Activated CD8-positive, alpha-beta T cell treated with anti-CD3 and anti-CD28 coated beads for 36 hours (primary cell): ENCODE data around the gene ISM1. TPM values are rescaled to one million over a fixed set of nuclear protein-coding genes. Genes with fewer than 3 reads are reported as not detected.
"Not testable (repeated sequence)": the region's sequence is repeated elsewhere in the genome, so short reads cannot be mapped to it uniquely, and the experiment has no call there.

Experiments used
- ATAC-seq: fragments of 200-7000 bp; cut with Tn5 transposase; one replicate; pipeline ENCODE4 v1.10.0; 2021; ENCODE audit warnings: mild to moderate bottlenecking, moderate library complexity
- CTCF ChIA-PET: fragments of 350-600 bp; sonication (Branson Sonifier 250); formaldehyde crosslinking; loops from one replicate; lab custom pipeline; 2021; ENCODE audit warnings: antibody characterized with exemption; lab: Charles Lee
- POLR2A ChIA-PET: fragments of 350-600 bp; sonication (Branson Sonifier 250); formaldehyde crosslinking; loops from one replicate; lab custom pipeline; 2021; ENCODE audit warnings: antibody characterized with exemption; lab: Charles Lee
- DNase-seq: peaks from one replicate; pipeline ENCODE4 v3.0.0-alpha.2; 2020
- H3K27ac Mint-ChIP-seq: one replicate; pipeline ENCODE4 v1.8.0; 2021; ENCODE audit warnings: mild to moderate bottlenecking, mixed read lengths
- H3K27me3 Mint-ChIP-seq: one replicate; pipeline ENCODE4 v1.8.0; 2021; ENCODE audit warnings: mixed read lengths
- H3K36me3 Mint-ChIP-seq: one replicate; pipeline ENCODE4 v1.8.0; 2021; ENCODE audit warnings: low read depth, mixed read lengths
- H3K4me1 Mint-ChIP-seq: one replicate; pipeline ENCODE4 v1.8.0; 2021; ENCODE audit warnings: low read depth, mixed read lengths
- H3K4me3 Mint-ChIP-seq: one replicate; pipeline ENCODE4 v1.8.0; 2021; ENCODE audit warnings: mild to moderate bottlenecking, moderate library complexity, mixed read lengths
- H3K9me3 Mint-ChIP-seq: one replicate; pipeline ENCODE4 v1.8.0; 2021; ENCODE audit warnings: mixed read lengths
- CTCF ChIP-seq: fragments of 200-600 bp; IDR thresholded peaks from one replicate; pipeline ENCODE4 v1.8.0; 2022; ENCODE audit warnings: antibody characterized with exemption, mild to moderate bottlenecking
- intact Hi-C: fragments of 100-400 bp; cut with micrococcal nuclease; formaldehyde crosslinking; loops from one replicate; pipeline ENCODE4 v1.10.0; 2022
- total RNA-seq, 2 experiments: library from RNA; stranded (reverse); gene quantifications; one replicate each; pipeline ENCODE4 v1.2.3, GENCODE V29; 2021

The ISM1 gene
- total RNA-seq, 2 experiments from 2014 or later, result 0.77 to 1.4 TPM

GRCh38 chr20:13231031-13231752, 10.1 kb downstream of the ISM1 start:
- Mint-ChIP-seq H3K27me3 (peaks cover 1% of the 10 kb centered on the region), H3K36me3 (peaks cover 8% of the 10 kb centered on the region), H3K4me1 (peaks cover 41% of the 10 kb centered on the region), H3K9me3 (peaks cover 11% of the 10 kb centered on the region), H3K27ac (peak overlapping the region; percentile 91), H3K4me3 (peak overlapping the region; percentile 19)
- peak; percentile 86 for ATAC-seq
- peak; percentile 78 for DNase-seq
- intact Hi-C loops, result loop anchor here (1.0 kb wide), 1 partner anchor 16 kb away; no protein-coding TSS in a partner anchor
- no peak for TF ChIP-seq CTCF
- CTCF ChIA-PET, result no interaction called here
- POLR2A ChIA-PET, result no interaction called here

GRCh38 chr20:13232999-13233398, 11.9 kb downstream of the ISM1 start:
- no peak for DNase-seq
- Mint-ChIP-seq H3K4me1 (peaks cover 41% of the 10 kb centered on the region), H3K4me3 (no peak overlapping the region), H3K27ac (no peak overlapping the region), H3K36me3 (peaks cover 4% of the 10 kb centered on the region), H3K27me3 (no peaks in the 10 kb centered on the region), H3K9me3 (peaks cover 3% of the 10 kb centered on the region)
- intact Hi-C loops, result no loop called here
- POLR2A ChIA-PET, result interaction anchor here (1.6 kb wide), 1 partner anchor 14 kb away, joined by 3 read pairs; no protein-coding TSS in a partner anchor
- TF ChIP-seq CTCF, result no peak
- no peak for ATAC-seq
- CTCF ChIA-PET, result interaction anchor here (0.7 kb wide), 1 partner anchor 28 kb away, joined by 3 read pairs; no protein-coding TSS in a partner anchor

GRCh38 chr20:13234961-13235360, 13.9 kb downstream of the ISM1 start:
- ATAC-seq, result no peak
- ChIA-PET CTCF (no interaction called here), POLR2A (interaction anchor here (0.9 kb wide), 1 partner anchor 11 kb away, joined by 5 read pairs; no protein-coding TSS in a partner anchor)
- intact Hi-C loops, result no loop called here
- no peak for TF ChIP-seq CTCF
- H3K27ac Mint-ChIP-seq, result no peak overlapping the region
- H3K4me1 Mint-ChIP-seq, result peaks cover 25% of the 10 kb centered on the region
- H3K27me3 Mint-ChIP-seq, result no peaks in the 10 kb centered on the region
- no peak overlapping the region for H3K4me3 Mint-ChIP-seq
- DNase-seq, result no peak
- peaks cover 2% of the 10 kb centered on the region for H3K36me3 Mint-ChIP-seq
- no peaks in the 10 kb centered on the region for H3K9me3 Mint-ChIP-seq

- CTCF ChIA-PET, H3K27me3 Mint-ChIP-seq, intact Hi-C loops: not testable (repeated sequence)
These were observed 15.3 kb downstream of the ISM1 start for GRCh38 chr20:13236360-13236759.

GRCh38 chr20:13236990-13237720, 16.1 kb downstream of the ISM1 start:
- H3K4me3 Mint-ChIP-seq, result no peak overlapping the region
- CTCF ChIA-PET, result no interaction called here

More at GRCh38 chr20:13236360-13236759, 15.3 kb downstream of the ISM1 start:
- DNase-seq, H3K4me3 Mint-ChIP-seq, H3K27ac Mint-ChIP-seq, H3K36me3 Mint-ChIP-seq, POLR2A ChIA-PET, ATAC-seq, H3K9me3 Mint-ChIP-seq: not testable (repeated sequence)
- peaks cover 12% of the 10 kb centered on the region for H3K4me1 Mint-ChIP-seq

More at GRCh38 chr20:13236990-13237720, 16.1 kb downstream of the ISM1 start:
- no peak for ATAC-seq
- Mint-ChIP-seq H3K27me3 (no peaks in the 10 kb centered on the region), H3K27ac (no peak overlapping the region), H3K36me3 (no peaks in the 10 kb centered on the region), H3K9me3 (no peaks in the 10 kb centered on the region), H3K4me1 (peaks cover 4% of the 10 kb centered on the region)
- no peak for DNase-seq
- TF ChIP-seq CTCF, result no peak
- POLR2A ChIA-PET, result no interaction called here
- intact Hi-C loops, result no loop called here
